Measurements from ENCODE around the gene DNM3.
A peak's percentile ranks its signal among the peaks of the same experiment; 100 is the strongest.
"Not testable (repeated sequence)": the region's sequence is repeated elsewhere in the genome, so short reads cannot be mapped to it uniquely, and the experiment has no call there.

Gene DNM3

GRCh38 chr1:172054172-172054571 lies 212.9 kb downstream of the DNM3 start:
- DNase-seq: no peak

GRCh38 chr1:172055816-172056419 lies 214.6 kb downstream of the DNM3 start:
- DNase-seq: not testable (repeated sequence)

GRCh38 chr1:172068334-172068733 lies 227.0 kb downstream of the DNM3 start:
- DNase-seq: no peak

- no peak for DNase-seq
Observed at GRCh38 chr1:172069051-172069450, 227.8 kb downstream of the DNM3 start.

- no peak for DNase-seq
Observed at GRCh38 chr1:172069534-172069933, 228.2 kb downstream of the DNM3 start.

- DNase-seq: no peak
Observed at GRCh38 chr1:172070055-172070454, 228.8 kb downstream of the DNM3 start.

- DNase-seq: no peak
Observed at GRCh38 chr1:172071746-172072145, 230.4 kb downstream of the DNM3 start.

- not testable (repeated sequence) for DNase-seq
Observed at GRCh38 chr1:172079859-172080258, 238.6 kb downstream of the DNM3 start.

- no peak for DNase-seq
Observed at GRCh38 chr1:172083191-172083590, 241.9 kb downstream of the DNM3 start.

GRCh38 chr1:172084876-172085275 lies 243.6 kb downstream of the DNM3 start:
- DNase-seq: no peak

GRCh38 chr1:172085317-172085716 lies 244.0 kb downstream of the DNM3 start:
- DNase-seq: no peak

- no peak for DNase-seq
Observed at GRCh38 chr1:172086137-172086536, 244.8 kb downstream of the DNM3 start.

- no peak for DNase-seq
Observed at GRCh38 chr1:172088256-172088655, 247.0 kb downstream of the DNM3 start.

- DNase-seq: peak; percentile 35
Observed at GRCh38 chr1:172089768-172090510, 248.6 kb downstream of the DNM3 start.

- no peak for DNase-seq
Observed at GRCh38 chr1:172090511-172090817, 249.2 kb downstream of the DNM3 start.

- no peak for DNase-seq
Observed at GRCh38 chr1:172095846-172096245, 254.5 kb downstream of the DNM3 start.

GRCh38 chr1:172105230-172105629 lies 263.9 kb downstream of the DNM3 start:
- no peak for DNase-seq

GRCh38 chr1:172107316-172107975 lies 266.1 kb downstream of the DNM3 start:
- no peak for DNase-seq

- DNase-seq: no peak
Observed at GRCh38 chr1:172108161-172108893, 267.0 kb downstream of the DNM3 start.

GRCh38 chr1:172109359-172109758 lies 268.1 kb downstream of the DNM3 start:
- DNase-seq: no peak

GRCh38 chr1:172112576-172112975 lies 271.3 kb downstream of the DNM3 start:
- no peak for DNase-seq

- DNase-seq: no peak
Observed at GRCh38 chr1:172117800-172118199, 276.5 kb downstream of the DNM3 start.

- DNase-seq: no peak
Observed at GRCh38 chr1:172118618-172119017, 277.3 kb downstream of the DNM3 start.

- no peak for DNase-seq
Observed at GRCh38 chr1:172119184-172119583, 277.9 kb downstream of the DNM3 start.
